Measurements from ENCODE around the gene ABLIM2.

Gene ABLIM2

GRCh38 chr4:8108261-8108660 lies 50.4 kb downstream of the ABLIM2 start:
- DNase-seq (ENCODE audit: insufficient read length, low spot score) (no peak), FAIRE-seq (no peak)

- DNase-seq (ENCODE audit: insufficient read length, low spot score) (no peak), FAIRE-seq (no peak)
These were observed 51.4 kb downstream of the ABLIM2 start for GRCh38 chr4:8107146-8107657.

GRCh38 chr4:8106451-8107025 lies 52.1 kb downstream of the ABLIM2 start:
- no peak for FAIRE-seq

DNA sequence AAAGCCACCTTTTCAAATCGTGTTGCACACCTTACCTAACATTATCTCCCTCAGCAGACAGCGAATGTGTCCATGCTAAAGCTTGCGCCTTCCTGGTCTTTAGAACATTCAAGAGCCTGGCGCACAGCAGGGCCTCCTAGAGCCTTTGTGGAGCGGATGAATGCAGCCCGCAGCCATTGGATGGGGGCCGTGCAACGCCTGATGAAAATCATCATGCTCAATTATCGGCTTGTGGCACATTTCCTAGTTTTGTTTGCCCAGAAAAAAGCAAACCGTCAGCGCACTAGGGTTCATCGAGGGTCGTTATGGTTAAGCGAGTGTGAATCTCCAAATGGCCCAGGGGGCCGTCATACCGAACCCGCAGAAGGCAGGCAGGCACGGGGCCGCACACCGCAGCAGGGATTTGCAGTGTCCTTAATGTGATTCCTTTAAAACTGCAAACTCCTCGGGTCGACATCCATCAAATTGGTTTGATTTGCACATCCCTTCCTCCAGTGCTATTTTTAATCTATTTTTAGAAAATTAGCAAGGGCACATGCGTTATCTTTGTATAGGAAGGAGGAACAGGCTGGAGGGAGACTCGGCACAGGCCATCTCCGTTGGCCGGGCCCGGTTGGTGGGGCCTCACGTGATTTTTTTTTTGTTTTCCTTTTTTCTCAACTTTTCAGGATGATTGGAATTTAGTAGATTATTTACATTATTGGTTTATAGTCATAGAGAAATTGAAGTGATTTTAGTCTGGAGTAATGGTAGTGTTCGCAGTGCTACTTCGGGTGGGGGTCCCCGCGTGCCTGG lies 53.1 kb downstream of the ABLIM2 start:
- FAIRE-seq (no peak), DNase-seq (ENCODE audit: insufficient read length, low spot score) (no peak)

More at GRCh38 chr4:8106451-8107025, 52.1 kb downstream of the ABLIM2 start:
- DNase-seq (ENCODE audit: insufficient read length, low spot score), result no peak

GRCh38 chr4:8104491-8105305 lies 53.9 kb downstream of the ABLIM2 start:
- DNase-seq (ENCODE audit: insufficient read length, low spot score) (no peak), FAIRE-seq (no peak)

- no peak for FAIRE-seq
These were observed 54.9 kb downstream of the ABLIM2 start for GRCh38 chr4:8103421-8104390.

DNA sequence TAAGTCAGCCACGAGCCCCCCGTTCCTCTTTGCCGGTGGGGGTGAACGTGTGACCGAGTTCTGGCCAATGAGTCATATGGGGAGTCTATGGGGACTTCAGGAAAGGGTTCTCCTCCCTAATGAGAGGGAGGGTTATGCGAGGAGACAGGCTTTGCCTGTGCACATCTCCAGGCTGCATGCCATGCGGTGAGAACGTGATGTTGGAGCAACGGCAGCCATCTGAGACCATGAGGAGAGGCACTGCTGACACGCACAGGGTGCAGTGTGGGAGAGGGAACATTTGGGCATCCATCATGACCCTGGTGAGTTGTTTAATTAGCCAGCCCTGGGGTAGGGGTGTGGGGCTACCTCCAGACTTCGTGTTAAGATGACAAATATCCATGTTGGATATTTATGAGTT lies 55.8 kb downstream of the ABLIM2 start:
- FAIRE-seq (no peak), DNase-seq (ENCODE audit: insufficient read length, low spot score) (no peak)

More at GRCh38 chr4:8103421-8104390, 54.9 kb downstream of the ABLIM2 start:
- no peak for DNase-seq (ENCODE audit: insufficient read length, low spot score)

- DNase-seq (ENCODE audit: insufficient read length, low spot score), result no peak
- no peak for FAIRE-seq
These were observed 56.6 kb downstream of the ABLIM2 start for GRCh38 chr4:8102076-8102355.

DNA sequence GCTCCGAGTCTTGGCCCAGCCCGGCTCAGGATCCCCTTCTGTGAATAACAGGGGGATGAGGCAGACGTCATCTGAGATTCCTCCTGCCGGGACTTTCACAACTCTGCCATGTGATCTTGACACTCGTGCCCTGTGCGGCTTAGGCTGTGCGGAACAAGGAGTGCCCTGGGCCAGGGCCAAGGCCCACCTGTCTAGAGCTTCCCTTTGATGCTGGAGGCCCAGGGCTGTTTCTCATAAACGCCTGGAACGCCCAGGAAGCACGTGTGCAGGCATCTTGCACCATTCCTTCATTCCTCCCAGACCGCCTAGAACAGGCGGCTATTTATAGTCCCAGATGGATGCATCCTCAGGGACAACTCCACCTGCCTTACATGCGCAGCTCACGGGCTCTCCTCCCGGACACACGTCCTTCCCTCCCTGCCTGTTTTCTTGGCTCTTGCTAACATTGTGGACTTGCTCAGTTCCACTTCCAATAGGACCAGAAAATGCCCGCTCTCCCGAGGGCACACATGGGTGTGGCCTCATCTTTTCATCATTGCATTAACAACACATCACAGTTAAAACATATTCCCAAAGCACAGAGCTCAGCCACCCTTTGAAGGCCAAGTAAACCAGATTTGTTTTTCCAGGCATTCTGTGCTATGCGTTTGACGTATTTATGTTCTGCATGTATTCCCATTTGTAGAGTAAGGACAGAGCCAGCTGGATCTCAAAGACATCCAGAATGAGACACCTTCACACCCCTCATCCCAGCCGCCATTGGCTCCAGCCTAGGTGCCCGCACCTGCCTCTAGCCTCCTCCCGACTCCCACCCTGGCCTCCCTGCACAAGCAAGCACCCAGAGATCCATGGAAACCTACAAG lies 57.2 kb downstream of the ABLIM2 start:
- FAIRE-seq, result no peak
- DNase-seq (ENCODE audit: insufficient read length, low spot score), result peak; percentile 17

GRCh38 chr4:8099981-8100464 lies 58.6 kb downstream of the ABLIM2 start:
- FAIRE-seq, result peak; percentile 36
- DNase-seq (ENCODE audit: insufficient read length, low spot score), result peak; percentile 20

GRCh38 chr4:8098506-8098905 lies 60.1 kb downstream of the ABLIM2 start:
- no peak for DNase-seq (ENCODE audit: insufficient read length, low spot score)
- no peak for FAIRE-seq

- FAIRE-seq, result no peak
These were observed 60.8 kb downstream of the ABLIM2 start for GRCh38 chr4:8097721-8098345.

DNA sequence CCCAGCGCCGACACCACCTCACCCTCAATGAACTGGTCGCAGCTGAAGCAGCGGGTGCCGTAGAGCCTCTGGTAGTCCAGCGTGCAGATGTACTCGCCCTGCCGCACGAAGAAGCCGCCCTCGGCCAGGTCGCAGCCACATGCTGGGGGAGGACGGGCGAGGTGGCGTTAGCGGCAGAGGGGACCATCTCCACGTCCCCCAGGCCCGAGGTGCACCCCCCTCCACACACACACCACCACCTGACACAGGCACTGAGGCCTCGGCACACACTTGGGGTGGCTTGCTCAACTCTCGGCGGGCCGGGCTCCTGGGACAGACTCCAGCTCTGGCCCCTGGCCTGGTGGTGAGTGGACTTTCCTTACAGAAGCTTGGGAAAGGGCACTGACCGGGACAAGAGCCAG lies 61.5 kb downstream of the ABLIM2 start:
- DNase-seq (ENCODE audit: insufficient read length, low spot score) (no peak), FAIRE-seq (no peak)

More at GRCh38 chr4:8097721-8098345, 60.8 kb downstream of the ABLIM2 start:
- no peak for DNase-seq (ENCODE audit: insufficient read length, low spot score)

GRCh38 chr4:8096690-8097061 lies 61.9 kb downstream of the ABLIM2 start:
- FAIRE-seq, result no peak
- no peak for DNase-seq (ENCODE audit: insufficient read length, low spot score)

- no peak for DNase-seq (ENCODE audit: insufficient read length, low spot score)
- peak; percentile 57 for FAIRE-seq
These were observed 62.5 kb downstream of the ABLIM2 start for GRCh38 chr4:8095956-8096689.

DNA sequence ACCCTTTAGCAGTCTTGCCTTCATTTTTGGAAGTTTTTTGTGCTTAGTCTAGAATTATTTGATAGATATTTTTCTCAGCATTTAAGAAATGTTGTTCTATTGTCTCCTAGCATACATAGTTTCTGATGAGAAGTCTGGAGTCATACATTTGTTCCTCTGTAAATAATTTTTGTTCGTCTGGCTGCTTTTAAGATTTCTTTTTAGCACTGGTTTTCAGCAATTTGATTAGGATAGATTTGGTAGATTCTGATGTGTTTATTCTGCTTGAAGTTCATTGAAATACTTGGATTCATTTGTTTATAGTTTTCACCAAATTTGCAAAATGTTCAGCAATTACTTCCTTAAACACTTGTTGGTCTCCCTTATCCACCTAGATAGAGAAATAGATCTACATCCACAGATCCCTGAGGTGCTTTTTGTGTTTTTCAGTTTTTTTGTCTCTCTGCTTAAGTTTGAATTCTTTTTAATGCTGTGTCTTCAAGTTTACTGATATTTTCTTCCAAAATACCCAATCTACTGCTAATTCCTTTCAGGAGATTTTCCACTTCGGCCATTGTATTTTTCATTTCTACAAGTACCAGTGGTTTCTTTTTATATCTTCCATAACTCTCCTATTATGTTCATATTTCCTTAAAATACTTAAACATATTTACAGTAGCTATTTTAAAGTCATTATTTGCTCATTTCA lies 64.9 kb downstream of the ABLIM2 start:
- DNase-seq (ENCODE audit: insufficient read length, low spot score), result no peak
- no peak for FAIRE-seq

- no peak for FAIRE-seq
- no peak for DNase-seq (ENCODE audit: insufficient read length, low spot score)
These were observed 66.3 kb downstream of the ABLIM2 start for GRCh38 chr4:8092282-8092681.
